Fibroblast of villous mesenchyme (primary cell): ENCODE data around the gene DTNA. TPM values are rescaled to one million over a fixed set of nuclear protein-coding genes. Genes with fewer than 3 reads are reported as not detected.

Source experiments
- DNase-seq: peaks from one replicate; pipeline ENCODE4 v3.0.0-alpha.2; 2010; ENCODE audit warnings: low read depth
- H3K4me3 ChIP-seq: 2 replicates; pipeline ENCODE4 v1.5.1; 2011; ENCODE audit warnings: low read depth, mild to moderate bottlenecking, low read length
- CTCF ChIP-seq: IDR thresholded peaks from 2 replicates; pipeline ENCODE4 v1.5.1; 2012; ENCODE audit warnings: low read depth, mild to moderate bottlenecking, low read length; ENCODE audit not compliant: insufficient read depth
- total RNA-seq: library from RNA; depleted of rRNA; stranded (reverse); fragments of >200 nt; gene quantifications from 2 replicates; pipeline ENCODE4 v1.2.3, GENCODE V29; 2012

Gene DTNA
- total RNA-seq, 1 donor: 18.1 TPM

DNA sequence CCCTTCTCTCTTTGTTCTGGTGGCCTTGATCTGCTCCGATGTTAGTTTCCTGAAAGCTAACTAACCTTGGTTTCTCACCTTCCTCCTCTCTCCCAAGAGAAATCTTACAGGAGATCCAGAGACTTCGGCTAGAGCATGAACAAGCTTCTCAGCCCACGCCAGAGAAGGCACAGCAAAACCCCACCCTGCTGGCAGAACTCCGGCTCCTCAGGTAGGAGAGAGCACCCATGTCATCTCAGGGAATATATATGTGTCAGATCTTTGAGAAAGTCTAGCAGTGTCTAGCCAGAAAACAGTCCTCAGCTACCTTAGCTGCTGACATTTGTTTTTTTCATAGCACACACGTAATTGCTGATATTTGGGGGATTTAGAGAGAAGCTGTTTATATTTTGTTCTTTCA is 148.1 kb downstream of the DTNA start:
- TF ChIP-seq CTCF: no peak
- DNase-seq: no peak
- H3K4me3 ChIP-seq: no peak overlapping the region

DNA sequence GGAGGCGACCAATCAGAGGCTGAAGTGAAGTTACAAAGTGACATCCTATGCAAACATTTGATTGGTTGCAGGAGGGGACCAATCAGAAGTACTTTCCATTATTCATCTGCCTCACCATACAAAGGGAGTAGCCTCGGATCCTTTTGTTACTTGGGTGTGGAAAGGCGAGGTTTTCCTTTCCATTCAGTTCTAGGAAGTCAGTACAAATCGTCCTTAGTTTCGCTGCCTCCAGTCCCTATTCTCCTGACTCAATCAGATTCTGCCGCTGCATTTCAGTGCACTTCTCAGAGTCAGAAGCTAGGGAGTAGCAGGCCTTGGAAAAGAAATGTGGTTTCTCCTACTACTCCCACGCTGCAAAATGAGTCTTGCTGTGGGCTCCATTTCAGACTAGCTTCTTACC is 149.4 kb downstream of the DTNA start:
- H3K4me3 ChIP-seq: no peak overlapping the region
- TF ChIP-seq CTCF: no peak
- no peak for DNase-seq

- no peak overlapping the region for H3K4me3 ChIP-seq
- DNase-seq: no peak
- no peak for TF ChIP-seq CTCF
Observed at GRCh38 chr18:34862561-34862960, 152.5 kb downstream of the DTNA start.

- no peak for TF ChIP-seq CTCF
- no peak for DNase-seq
- no peak overlapping the region for H3K4me3 ChIP-seq
Observed at GRCh38 chr18:34863702-34864101, 153.6 kb downstream of the DTNA start.

DNA sequence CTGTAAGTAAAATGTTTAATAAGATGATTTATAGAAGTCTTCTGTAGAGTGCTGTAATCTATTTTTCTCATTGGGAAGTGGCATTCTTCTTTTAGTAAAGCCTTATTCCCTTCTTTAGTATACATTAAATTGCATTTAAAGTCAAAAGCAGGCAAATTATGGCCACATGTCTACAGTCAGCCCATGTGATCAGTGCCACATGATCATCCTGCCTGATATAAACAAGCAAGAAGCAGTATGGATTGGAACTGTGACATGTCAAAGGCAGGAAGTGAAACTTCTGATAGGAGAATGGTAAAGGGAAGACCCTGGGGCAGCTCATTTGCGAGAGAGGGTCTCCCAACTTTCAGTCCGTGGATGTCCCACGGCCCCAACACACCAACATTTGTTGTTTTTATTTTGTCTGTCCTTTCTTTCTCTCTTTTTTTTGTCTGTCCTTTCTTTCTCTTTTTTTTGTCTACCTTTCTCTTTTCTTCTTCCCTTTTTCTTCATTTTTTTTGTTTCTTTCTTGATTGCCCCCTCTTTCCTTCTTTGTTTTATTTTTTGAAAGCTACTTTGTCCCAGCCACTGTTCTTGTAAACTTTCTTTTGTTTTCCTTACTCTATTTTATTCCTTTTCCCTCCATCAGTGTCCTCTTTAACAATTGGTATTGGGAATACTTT is 154.9 kb downstream of the DTNA start:
- H3K4me3 ChIP-seq: no peak overlapping the region
- no peak for TF ChIP-seq CTCF
- DNase-seq: no peak

GRCh38 chr18:34866310-34866709 is 156.2 kb downstream of the DTNA start:
- H3K4me3 ChIP-seq: no peak overlapping the region
- no peak for DNase-seq
- TF ChIP-seq CTCF: no peak

DNA sequence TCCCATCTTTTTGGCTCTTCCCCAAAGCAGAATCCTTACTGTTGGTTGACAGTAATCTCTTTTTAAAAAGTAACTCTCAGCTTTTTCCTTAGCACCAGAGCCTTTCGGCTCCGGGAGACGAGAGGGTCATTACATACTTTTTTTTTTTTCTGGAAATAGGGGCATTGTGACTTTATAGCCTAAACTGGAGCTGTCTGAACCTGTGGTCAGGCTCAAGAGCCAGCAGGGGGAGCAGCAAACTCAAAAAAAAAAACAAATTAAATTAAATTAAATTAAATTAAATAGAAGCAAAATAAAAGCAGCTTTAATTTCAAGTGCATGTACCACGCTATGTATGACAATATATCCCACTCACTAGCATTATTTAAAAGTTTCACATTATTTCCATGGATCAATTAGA is 156.6 kb downstream of the DTNA start:
- H3K4me3 ChIP-seq: no peak overlapping the region
- TF ChIP-seq CTCF: peak; percentile 60
- DNase-seq: peak; percentile 34
